SIG-M5 treated with dmso at 0.1 percent for 504 hours (cell line): ENCODE data around the gene STPG4.
"Not testable (repeated sequence)": the region's sequence is repeated elsewhere in the genome, so short reads cannot be mapped to it uniquely, and the experiment has no call there.

Source experiments
- DNase-seq: peaks from one replicate; lab custom pipeline; 2025; ENCODE audit not compliant: unreplicated experiment; lab: John Stamatoyannopoulos, UW

Gene STPG4

GRCh38 chr2:47155091-47155876 lies at the start of gene STPG4:
STPG4 (minus strand) TSS chr2:47155308; CDS start chr2:47155251, 57 bp downstream.
- DNase-seq, result no peak

GRCh38 chr2:47204691-47205090 lies 49.6 kb upstream of the STPG4 start:
- no peak for DNase-seq

- DNase-seq, result no peak
Measured at GRCh38 chr2:47203995-47204394, 48.9 kb upstream of the STPG4 start.

- no peak for DNase-seq
Measured at GRCh38 chr2:47201224-47201623, 46.1 kb upstream of the STPG4 start.

- DNase-seq, result no peak
Measured at GRCh38 chr2:47198985-47199451, 43.9 kb upstream of the STPG4 start.

- no peak for DNase-seq
Measured at GRCh38 chr2:47196499-47196898, 41.4 kb upstream of the STPG4 start.

GRCh38 chr2:47196046-47196445 lies 40.9 kb upstream of the STPG4 start:
- DNase-seq, result no peak

GRCh38 chr2:47195148-47195547 lies 40.0 kb upstream of the STPG4 start:
- no peak for DNase-seq

- DNase-seq, result no peak
Measured at GRCh38 chr2:47194410-47194809, 39.3 kb upstream of the STPG4 start.

GRCh38 chr2:47193607-47194006 lies 38.5 kb upstream of the STPG4 start:
- DNase-seq, result no peak

GRCh38 chr2:47190188-47190881 lies 35.2 kb upstream of the STPG4 start:
- DNase-seq, result no peak

- DNase-seq, result no peak
Measured at GRCh38 chr2:47189635-47190034, 34.5 kb upstream of the STPG4 start.

GRCh38 chr2:47187069-47187468 lies 32.0 kb upstream of the STPG4 start:
- DNase-seq, result no peak

- no peak for DNase-seq
Measured at GRCh38 chr2:47186351-47186750, 31.2 kb upstream of the STPG4 start.

GRCh38 chr2:47185098-47185497 lies 30.0 kb upstream of the STPG4 start:
- not testable (repeated sequence) for DNase-seq

- DNase-seq, result no peak
Measured at GRCh38 chr2:47181176-47181575, 26.1 kb upstream of the STPG4 start.

GRCh38 chr2:47180531-47180930 lies 25.4 kb upstream of the STPG4 start:
- DNase-seq, result no peak

GRCh38 chr2:47179388-47179787 lies 24.3 kb upstream of the STPG4 start:
- DNase-seq, result peak; percentile 62

GRCh38 chr2:47178341-47178740 lies 23.2 kb upstream of the STPG4 start:
- no peak for DNase-seq

GRCh38 chr2:47177043-47177565 lies 22.0 kb upstream of the STPG4 start:
- DNase-seq, result peak; percentile 67

- DNase-seq, result peak; percentile 65
Measured at GRCh38 chr2:47174733-47175361, 19.7 kb upstream of the STPG4 start.
